ENCODE measurements around the gene CELA2A.

DNA sequence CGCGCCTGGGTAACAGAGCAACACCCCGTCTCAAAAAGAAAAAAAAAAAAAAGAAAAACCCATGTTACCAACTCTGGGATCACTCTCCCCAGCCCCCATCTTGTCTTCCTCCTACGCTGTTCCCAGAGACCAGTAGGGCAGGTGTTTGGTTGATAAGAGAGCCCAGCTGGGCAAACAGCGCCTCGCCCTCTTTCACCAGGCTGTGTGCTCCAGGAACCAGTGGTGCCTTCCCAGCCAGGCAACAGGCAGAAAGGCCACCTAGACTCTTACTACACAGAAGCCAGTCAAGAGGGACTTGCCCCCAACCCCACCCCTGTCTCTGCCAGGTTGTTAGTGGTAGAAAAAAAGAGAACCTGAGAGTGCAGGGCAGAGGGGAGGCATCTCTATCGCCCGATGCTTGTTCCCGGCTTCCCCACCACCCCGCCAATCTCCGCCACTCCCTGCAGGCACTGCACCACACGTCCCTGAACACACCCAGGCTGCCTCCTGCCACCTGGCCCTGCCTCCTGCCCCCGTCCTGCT lies 32.3 kb upstream of the CELA2A start:
- TF ChIP-seq, protein P1, sequence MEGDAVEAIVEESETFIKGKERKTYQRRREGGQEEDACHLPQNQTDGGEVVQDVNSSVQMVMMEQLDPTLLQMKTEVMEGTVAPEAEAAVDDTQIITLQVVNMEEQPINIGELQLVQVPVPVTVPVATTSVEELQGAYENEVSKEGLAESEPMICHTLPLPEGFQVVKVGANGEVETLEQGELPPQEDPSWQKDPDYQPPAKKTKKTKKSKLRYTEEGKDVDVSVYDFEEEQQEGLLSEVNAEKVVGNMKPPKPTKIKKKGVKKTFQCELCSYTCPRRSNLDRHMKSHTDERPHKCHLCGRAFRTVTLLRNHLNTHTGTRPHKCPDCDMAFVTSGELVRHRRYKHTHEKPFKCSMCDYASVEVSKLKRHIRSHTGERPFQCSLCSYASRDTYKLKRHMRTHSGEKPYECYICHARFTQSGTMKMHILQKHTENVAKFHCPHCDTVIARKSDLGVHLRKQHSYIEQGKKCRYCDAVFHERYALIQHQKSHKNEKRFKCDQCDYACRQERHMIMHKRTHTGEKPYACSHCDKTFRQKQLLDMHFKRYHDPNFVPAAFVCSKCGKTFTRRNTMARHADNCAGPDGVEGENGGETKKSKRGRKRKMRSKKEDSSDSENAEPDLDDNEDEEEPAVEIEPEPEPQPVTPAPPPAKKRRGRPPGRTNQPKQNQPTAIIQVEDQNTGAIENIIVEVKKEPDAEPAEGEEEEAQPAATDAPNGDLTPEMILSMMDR (conservative IDR thresholded peaks at IDR 0.05; ENCODE audit: low read length), result no peak
- TF ChIP-seq EZH2phosphoT487 (IDR thresholded peaks at IDR 0.05; ENCODE audit: borderline replicate concordance), result no peak
